Posterior cingulate gyrus (tissue), 11 donors: ENCODE results near the gene PSMD7.

ENCODE experiments used
- DNase-seq, 10 donors: peaks; one replicate each; pipeline versions ENCODE4 v3.0.0 to v3.0.0-alpha.2; 2020 to 2021; ENCODE audit warnings: mixed read lengths in 3 of 10
- intact Hi-C: fragments of 100-400 bp; cut with DNase I; formaldehyde crosslinking; loops from one replicate; pipeline ENCODE4 v1.15.1; 2023

Gene PSMD7

GRCh38 chr16:74296432-74297144 is at the start of gene PSMD7:
PSMD7 (plus strand) TSS chr16:74296814; CDS start chr16:74296915, 101 bp downstream.
- peak; percentile 88 to 98 (median 92) for DNase-seq
- intact Hi-C loops: no loop called here

GRCh38 chr16:74249254-74249653 is 47.4 kb upstream of the PSMD7 start:
- no peak for DNase-seq
- intact Hi-C loops: no loop called here

- intact Hi-C loops: no loop called here
- no peak for DNase-seq
These were observed 46.8 kb upstream of the PSMD7 start for GRCh38 chr16:74249846-74250245.

GRCh38 chr16:74252329-74252728 is 44.3 kb upstream of the PSMD7 start:
- intact Hi-C loops: no loop called here
- no peak for DNase-seq

GRCh38 chr16:74253161-74253938 is 43.3 kb upstream of the PSMD7 start:
- no peak for DNase-seq
- intact Hi-C loops: no loop called here

- no peak for DNase-seq
- intact Hi-C loops: no loop called here
These were observed 39.6 kb upstream of the PSMD7 start for GRCh38 chr16:74257061-74257460.

GRCh38 chr16:74261068-74261467 is 35.5 kb upstream of the PSMD7 start:
- intact Hi-C loops: no loop called here
- DNase-seq: no peak

GRCh38 chr16:74264811-74265210 is 31.8 kb upstream of the PSMD7 start:
- intact Hi-C loops: no loop called here
- DNase-seq: no peak

- intact Hi-C loops: no loop called here
- DNase-seq: no peak
These were observed 28.2 kb upstream of the PSMD7 start for GRCh38 chr16:74268372-74268782.

- no peak for DNase-seq
- intact Hi-C loops: no loop called here
These were observed 24.7 kb upstream of the PSMD7 start for GRCh38 chr16:74271872-74272271.

- no peak for DNase-seq
These were observed 21.5 kb upstream of the PSMD7 start for GRCh38 chr16:74275031-74275636.

GRCh38 chr16:74275711-74276110 is 20.9 kb upstream of the PSMD7 start:
- no peak for DNase-seq
- intact Hi-C loops: no loop called here

More at GRCh38 chr16:74275031-74275636, 21.5 kb upstream of the PSMD7 start:
- intact Hi-C loops: no loop called here

GRCh38 chr16:74277974-74278373 is 18.6 kb upstream of the PSMD7 start:
- DNase-seq: no peak
- intact Hi-C loops: no loop called here

GRCh38 chr16:74279266-74279665 is 17.3 kb upstream of the PSMD7 start:
- DNase-seq: no peak
- intact Hi-C loops: no loop called here

- no peak for DNase-seq
- intact Hi-C loops: no loop called here
These were observed 16.8 kb upstream of the PSMD7 start for GRCh38 chr16:74279805-74280204.

GRCh38 chr16:74280448-74280847 is 16.2 kb upstream of the PSMD7 start:
- intact Hi-C loops: no loop called here
- no peak for DNase-seq

GRCh38 chr16:74281300-74281699 is 15.3 kb upstream of the PSMD7 start:
- DNase-seq: no peak
- intact Hi-C loops: no loop called here

GRCh38 chr16:74283716-74284115 is 12.9 kb upstream of the PSMD7 start:
- intact Hi-C loops: no loop called here
- no peak for DNase-seq

GRCh38 chr16:74288065-74288464 is 8.5 kb upstream of the PSMD7 start:
- intact Hi-C loops: no loop called here
- no peak for DNase-seq

- DNase-seq: no peak
- intact Hi-C loops: no loop called here
These were observed 6.3 kb upstream of the PSMD7 start for GRCh38 chr16:74290356-74290755.

GRCh38 chr16:74291176-74291575 is 5.4 kb upstream of the PSMD7 start:
- no peak for DNase-seq
- intact Hi-C loops: no loop called here
